Upper lobe of left lung (tissue), 4 donors: ENCODE measurements around the gene S100A10.

Experiments used
- CTCF ChIP-seq, 6 experiments: fragments of 450-650 bp in 4 of 6; fragments of 200-600 bp in 2 of 6; sonication (generic) in 2 of 6; IDR thresholded peaks; one replicate each; pipeline ENCODE4 v1.5.1; 2016 to 2019; ENCODE audit warnings: antibody characterized with exemption in 6 of 6
- EP300 ChIP-seq, 4 donors: sonication (generic); formaldehyde crosslinking; IDR thresholded peaks; one replicate each; pipeline ENCODE4 v1.5.1; 2017; ENCODE audit warnings: antibody characterized with exemption in 4 of 4, control low read depth in 2 of 4

GRCh38 chr1:152007047-152007446 is 13.4 kb upstream of the S100A10 start:
- TF ChIP-seq EP300 (IDR thresholded peaks at IDR 0.05) (no peak), CTCF (IDR thresholded peaks at IDR 0.05) (no peak)
